Upper lobe of right lung (tissue), 1 donor: ENCODE data around the gene PSMD6. TPM values are rescaled to one million over a fixed set of nuclear protein-coding genes. Genes with fewer than 3 reads are reported as not detected.
A peak's percentile ranks its signal among the peaks of the same experiment; 100 is the strongest.

Experiments used
- ATAC-seq: fragments of 200-7000 bp; cut with Tn5 transposase; one replicate; pipeline ENCODE4 v1.9.1; 2020; ENCODE audit warnings: mild to moderate bottlenecking, moderate library complexity
- DNase-seq: peaks from one replicate; pipeline ENCODE4 v3.0.0-alpha.2; 2020
- H3K27ac ChIP-seq: fragments of 200-600 bp; one replicate; pipeline ENCODE4 v1.8.0; 2022
- H3K27me3 ChIP-seq: fragments of 200-600 bp; one replicate; pipeline ENCODE4 v1.8.0; 2022; ENCODE audit warnings: mild to moderate bottlenecking
- H3K36me3 ChIP-seq: fragments of 200-600 bp; one replicate; pipeline ENCODE4 v1.8.0; 2022
- H3K4me1 ChIP-seq: fragments of 200-600 bp; one replicate; pipeline ENCODE4 v1.8.0; 2022
- H3K4me3 ChIP-seq: fragments of 200-600 bp; one replicate; pipeline ENCODE4 v1.8.0; 2022; ENCODE audit warnings: mild to moderate bottlenecking
- H3K9me3 ChIP-seq: fragments of 200-600 bp; one replicate; pipeline ENCODE4 v1.8.0; 2022
- CTCF ChIP-seq: fragments of 200-600 bp; IDR thresholded peaks from one replicate; pipeline ENCODE4 v1.8.0; 2022; ENCODE audit warnings: antibody characterized with exemption
- intact Hi-C: fragments of 100-400 bp; cut with DNase I; formaldehyde crosslinking; loops from one replicate; pipeline ENCODE4 v1.11.0; 2022
- total RNA-seq: library from RNA; stranded (reverse); fragmentation: NEBNext Ultra II Directional; extraction: Animal tissue kit (Norgen Biotek cat#: 25700); gene quantifications from one replicate; pipeline ENCODE4 v1.2.1, GENCODE V29; 2021
- donor health status: DM: no; HTN: yes; CAD: no; lungs with severe emphysema.

Gene PSMD6
- total RNA-seq, 1 donor from 2014 or later, result 52.2 TPM

GRCh38 chr3:63972987-63973386 lies 50.3 kb downstream of the PSMD6 start:
- Histone ChIP-seq H3K36me3 (no peaks in the 10 kb centered on the region), H3K4me3 (no peak overlapping the region), H3K4me1 (peaks cover 80% of the 10 kb centered on the region), H3K27ac (peak overlapping the region; percentile 25), H3K9me3 (no peaks in the 10 kb centered on the region), H3K27me3 (no peaks in the 10 kb centered on the region)
- no peak for DNase-seq
- no peak for TF ChIP-seq CTCF
- peak; percentile 12 for ATAC-seq
- intact Hi-C loops, result no loop called here

DNA sequence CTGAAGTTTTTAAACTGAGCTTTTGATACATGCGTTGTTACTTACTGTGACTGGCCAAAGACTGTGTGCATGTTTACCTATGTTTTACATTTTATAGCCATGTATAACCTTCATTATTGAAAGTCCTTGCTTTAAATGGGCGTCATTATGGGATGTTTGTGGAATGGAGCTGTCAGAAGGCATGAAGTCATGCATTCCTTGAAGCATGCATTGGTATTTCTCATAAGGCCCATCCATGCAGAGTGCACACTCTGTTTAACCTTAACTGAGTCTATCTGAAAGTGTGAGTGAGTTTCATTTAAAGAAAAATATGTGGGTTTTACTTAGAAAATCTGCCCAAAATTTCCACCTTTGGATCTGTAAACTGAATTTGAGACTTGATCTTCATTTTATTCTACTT lies 51.1 kb downstream of the PSMD6 start:
- H3K9me3 ChIP-seq, result no peaks in the 10 kb centered on the region
- H3K4me1 ChIP-seq, result peaks cover 81% of the 10 kb centered on the region
- no peak overlapping the region for H3K4me3 ChIP-seq
- intact Hi-C loops, result no loop called here
- DNase-seq (no peak), ATAC-seq (no peak)
- no peaks in the 10 kb centered on the region for H3K27me3 ChIP-seq
- peak overlapping the region; percentile 25 for H3K27ac ChIP-seq
- no peaks in the 10 kb centered on the region for H3K36me3 ChIP-seq
- no peak for TF ChIP-seq CTCF

- no peaks in the 10 kb centered on the region for H3K9me3 ChIP-seq
- intact Hi-C loops, result no loop called here
- peak overlapping the region; percentile 14 for H3K4me3 ChIP-seq
- TF ChIP-seq CTCF, result no peak
- peak; percentile 24 for ATAC-seq
- no peaks in the 10 kb centered on the region for H3K27me3 ChIP-seq
- H3K4me1 ChIP-seq, result peaks cover 76% of the 10 kb centered on the region
- peak overlapping the region; percentile 86 for H3K27ac ChIP-seq
- H3K36me3 ChIP-seq, result no peaks in the 10 kb centered on the region
- DNase-seq, result no peak
These were observed 52.4 kb downstream of the PSMD6 start for GRCh38 chr3:63970631-63971475.

GRCh38 chr3:63969876-63970275 lies 53.4 kb downstream of the PSMD6 start:
- H3K9me3 ChIP-seq, result no peaks in the 10 kb centered on the region
- TF ChIP-seq CTCF, result no peak
- H3K4me3 ChIP-seq, result peak overlapping the region; percentile 48
- H3K36me3 ChIP-seq, result no peaks in the 10 kb centered on the region
- no peak for DNase-seq
- H3K27ac ChIP-seq, result peak overlapping the region; percentile 86
- H3K27me3 ChIP-seq, result no peaks in the 10 kb centered on the region
- H3K4me1 ChIP-seq, result peaks cover 69% of the 10 kb centered on the region
- intact Hi-C loops, result no loop called here
- ATAC-seq, result no peak

DNA sequence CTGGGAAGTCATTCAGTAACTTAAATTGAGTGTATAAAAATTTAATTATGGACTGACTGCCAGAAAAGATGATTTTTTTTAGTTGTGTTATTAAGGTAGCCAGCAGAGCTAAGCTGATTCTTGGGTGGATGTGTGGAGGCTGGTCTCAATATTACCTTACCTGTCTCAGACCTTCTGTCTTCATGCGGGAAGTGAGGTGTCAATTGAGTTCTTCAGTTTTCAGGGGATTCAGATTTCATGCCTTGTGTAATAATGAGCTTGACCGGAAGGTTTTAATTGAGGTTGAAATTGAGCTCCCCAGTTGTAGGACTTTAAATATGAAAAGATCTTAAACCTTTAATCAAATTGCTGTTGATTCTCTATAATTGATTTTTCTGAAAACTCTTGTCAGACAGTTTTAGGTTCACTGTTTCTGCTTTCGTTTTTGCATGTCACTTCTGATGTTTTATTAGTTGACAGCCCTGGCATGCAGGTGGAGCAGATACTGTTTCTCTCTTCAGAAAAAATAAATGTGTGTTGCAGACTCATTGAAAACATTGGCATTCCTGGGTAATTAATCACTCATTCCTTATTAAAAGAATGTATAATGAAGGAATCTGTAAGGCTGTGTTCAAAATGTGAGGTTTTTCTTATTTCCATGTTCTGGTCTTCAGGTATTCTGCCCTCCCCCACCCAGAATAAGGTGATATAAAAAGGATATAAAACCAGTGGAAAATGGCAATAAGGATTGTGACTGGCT lies 54.5 kb downstream of the PSMD6 start:
- H3K27me3 ChIP-seq, result no peaks in the 10 kb centered on the region
- no peak for TF ChIP-seq CTCF
- no peak for ATAC-seq
- no peaks in the 10 kb centered on the region for H3K9me3 ChIP-seq
- H3K36me3 ChIP-seq, result no peaks in the 10 kb centered on the region
- peaks cover 73% of the 10 kb centered on the region for H3K4me1 ChIP-seq
- DNase-seq, result no peak
- H3K27ac ChIP-seq, result peak overlapping the region; percentile 86
- H3K4me3 ChIP-seq, result peak overlapping the region; percentile 48
- intact Hi-C loops, result no loop called here
